Calu3 (cell line): Measurements from ENCODE around the gene GAPVD1. TPM values are rescaled to one million over a fixed set of nuclear protein-coding genes. Genes with fewer than 3 reads are reported as not detected.

Source experiments
- BruUV-seq: library from RNA; stranded (reverse); fragments of 400-500 nt; replicated peaks from 2 replicates; lab custom pipeline; 2021; lab: Mats Ljungman, UMichigan
- CTCF ChIA-PET: fragments of 300-600 bp; sonication (Branson Sonifier 250); formaldehyde crosslinking; loops from one replicate; lab custom pipeline; 2022; ENCODE audit warnings: antibody characterized with exemption; lab: Charles Lee
- DNase-seq: peaks from one replicate; pipeline ENCODE4 v3.0.0; 2022
- H3K27ac Mint-ChIP-seq: one replicate; pipeline ENCODE4 v1.8.0; 2022; ENCODE audit warnings: mixed read lengths; ENCODE audit not compliant: unreplicated experiment
- H3K27me3 Mint-ChIP-seq: one replicate; pipeline ENCODE4 v1.8.0; 2022; ENCODE audit warnings: mixed read lengths; ENCODE audit not compliant: unreplicated experiment
- H3K36me3 Mint-ChIP-seq: one replicate; pipeline ENCODE4 v1.8.0; 2022; ENCODE audit warnings: mild to moderate bottlenecking, moderate library complexity, mixed read lengths; ENCODE audit not compliant: insufficient read depth, unreplicated experiment
- H3K4me1 Mint-ChIP-seq: one replicate; pipeline ENCODE4 v1.8.0; 2022; ENCODE audit warnings: mild to moderate bottlenecking, low read depth, mixed read lengths; ENCODE audit not compliant: unreplicated experiment
- H3K4me3 Mint-ChIP-seq: one replicate; pipeline ENCODE4 v1.8.0; 2022; ENCODE audit warnings: mild to moderate bottlenecking, low read depth, moderate library complexity, mixed read lengths; ENCODE audit not compliant: unreplicated experiment
- H3K9me3 Mint-ChIP-seq: one replicate; pipeline ENCODE4 v1.8.0; 2022; ENCODE audit warnings: low read depth, mixed read lengths; ENCODE audit not compliant: unreplicated experiment
- intact Hi-C: fragments of 100-400 bp; cut with micrococcal nuclease; formaldehyde crosslinking; loops from one replicate; pipeline ENCODE4 v1.10.0; 2022; ENCODE audit not compliant: unreplicated experiment
- total RNA-seq: library from RNA; stranded (reverse); gene quantifications from 2 replicates; pipeline ENCODE4 v1.2.3, GENCODE V29; 2022
- TF ChIP-seq, protein P1 (sequence below): fragments of 200-600 bp; IDR thresholded peaks from one replicate; pipeline ENCODE4 v1.8.0; 2022; ENCODE audit warnings: antibody characterized with exemption; ENCODE audit not compliant: unreplicated experiment

Gene GAPVD1
- total RNA-seq, 1 experiment from 2014 or later = 32.6 TPM

DNA sequence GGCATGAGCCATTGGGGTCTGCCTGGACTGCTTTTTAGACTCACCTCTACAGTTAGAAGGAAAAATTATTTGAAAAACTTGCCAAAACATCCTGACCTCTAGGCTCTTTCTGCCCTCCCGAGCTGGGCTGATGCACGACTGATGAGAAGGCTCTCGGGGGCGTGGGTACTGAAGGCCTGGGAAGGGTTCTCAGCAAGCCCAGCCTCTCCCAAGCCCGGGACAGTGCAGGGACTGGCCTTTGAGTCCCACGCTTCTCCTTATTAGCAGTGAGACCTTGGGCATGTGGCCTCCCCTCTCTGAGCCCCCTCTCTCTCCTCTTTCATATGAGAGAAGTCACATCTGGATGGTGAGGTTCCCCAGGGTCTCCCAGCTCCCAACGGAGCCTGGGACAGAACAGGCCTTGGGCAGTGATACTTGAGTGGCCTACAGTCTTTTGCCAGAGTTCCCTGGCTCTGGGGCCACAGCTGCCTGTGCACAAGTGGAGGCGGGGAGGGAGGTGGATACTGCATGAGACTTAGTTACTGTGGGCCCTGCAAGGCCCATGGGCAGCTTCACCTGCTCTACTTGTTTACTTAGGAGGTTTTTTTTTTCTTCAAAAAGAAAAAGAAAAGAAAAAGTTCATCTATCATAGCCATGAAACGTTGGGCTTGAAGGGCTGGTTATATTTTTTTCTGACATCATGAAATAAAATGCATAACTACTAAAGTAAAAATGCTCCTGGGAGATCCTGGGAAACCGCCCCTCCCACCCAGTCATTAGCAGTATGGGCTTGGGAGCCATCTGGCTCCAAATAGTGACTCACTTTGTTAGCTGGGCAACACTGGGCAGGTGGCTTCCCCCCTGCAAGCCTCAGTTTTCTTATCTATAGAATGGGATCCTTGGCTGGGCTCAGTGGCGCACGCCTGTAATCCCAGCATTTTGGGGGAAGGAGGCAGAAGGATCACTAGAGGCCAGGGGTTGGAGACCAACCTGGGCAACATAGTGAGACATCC is 139.4 kb downstream of the GAPVD1 start:
- Mint-ChIP-seq H3K4me1 (peaks cover 3% of the 10 kb centered on the region), H3K4me3 (no peak overlapping the region), H3K36me3 (no peaks in the 10 kb centered on the region), H3K9me3 (no peaks in the 10 kb centered on the region), H3K27me3 (no peaks in the 10 kb centered on the region), H3K27ac (no peak overlapping the region)
- CTCF ChIA-PET = no interaction called here
- BruUV-seq = no TSS peak
- no peak for DNase-seq
- TF ChIP-seq, protein P1, sequence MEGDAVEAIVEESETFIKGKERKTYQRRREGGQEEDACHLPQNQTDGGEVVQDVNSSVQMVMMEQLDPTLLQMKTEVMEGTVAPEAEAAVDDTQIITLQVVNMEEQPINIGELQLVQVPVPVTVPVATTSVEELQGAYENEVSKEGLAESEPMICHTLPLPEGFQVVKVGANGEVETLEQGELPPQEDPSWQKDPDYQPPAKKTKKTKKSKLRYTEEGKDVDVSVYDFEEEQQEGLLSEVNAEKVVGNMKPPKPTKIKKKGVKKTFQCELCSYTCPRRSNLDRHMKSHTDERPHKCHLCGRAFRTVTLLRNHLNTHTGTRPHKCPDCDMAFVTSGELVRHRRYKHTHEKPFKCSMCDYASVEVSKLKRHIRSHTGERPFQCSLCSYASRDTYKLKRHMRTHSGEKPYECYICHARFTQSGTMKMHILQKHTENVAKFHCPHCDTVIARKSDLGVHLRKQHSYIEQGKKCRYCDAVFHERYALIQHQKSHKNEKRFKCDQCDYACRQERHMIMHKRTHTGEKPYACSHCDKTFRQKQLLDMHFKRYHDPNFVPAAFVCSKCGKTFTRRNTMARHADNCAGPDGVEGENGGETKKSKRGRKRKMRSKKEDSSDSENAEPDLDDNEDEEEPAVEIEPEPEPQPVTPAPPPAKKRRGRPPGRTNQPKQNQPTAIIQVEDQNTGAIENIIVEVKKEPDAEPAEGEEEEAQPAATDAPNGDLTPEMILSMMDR = no peak
- intact Hi-C loops = no loop called here

- no TSS peak for BruUV-seq
- CTCF ChIA-PET = no interaction called here
- Mint-ChIP-seq H3K27ac (no peak overlapping the region), H3K27me3 (peaks cover 8% of the 10 kb centered on the region), H3K4me3 (no peak overlapping the region), H3K36me3 (peaks cover 14% of the 10 kb centered on the region), H3K9me3 (peaks cover under 1% of the 10 kb centered on the region), H3K4me1 (peaks cover 21% of the 10 kb centered on the region)
- intact Hi-C loops = loop anchor here (5.0 kb wide), 2 partner anchors 228 to 823 kb away; no protein-coding TSS in a partner anchor
- no peak for DNase-seq
- TF ChIP-seq, protein P1 = no peak
Observed at GRCh38 chr9:125404733-125405132, 143.1 kb downstream of the GAPVD1 start.

DNA sequence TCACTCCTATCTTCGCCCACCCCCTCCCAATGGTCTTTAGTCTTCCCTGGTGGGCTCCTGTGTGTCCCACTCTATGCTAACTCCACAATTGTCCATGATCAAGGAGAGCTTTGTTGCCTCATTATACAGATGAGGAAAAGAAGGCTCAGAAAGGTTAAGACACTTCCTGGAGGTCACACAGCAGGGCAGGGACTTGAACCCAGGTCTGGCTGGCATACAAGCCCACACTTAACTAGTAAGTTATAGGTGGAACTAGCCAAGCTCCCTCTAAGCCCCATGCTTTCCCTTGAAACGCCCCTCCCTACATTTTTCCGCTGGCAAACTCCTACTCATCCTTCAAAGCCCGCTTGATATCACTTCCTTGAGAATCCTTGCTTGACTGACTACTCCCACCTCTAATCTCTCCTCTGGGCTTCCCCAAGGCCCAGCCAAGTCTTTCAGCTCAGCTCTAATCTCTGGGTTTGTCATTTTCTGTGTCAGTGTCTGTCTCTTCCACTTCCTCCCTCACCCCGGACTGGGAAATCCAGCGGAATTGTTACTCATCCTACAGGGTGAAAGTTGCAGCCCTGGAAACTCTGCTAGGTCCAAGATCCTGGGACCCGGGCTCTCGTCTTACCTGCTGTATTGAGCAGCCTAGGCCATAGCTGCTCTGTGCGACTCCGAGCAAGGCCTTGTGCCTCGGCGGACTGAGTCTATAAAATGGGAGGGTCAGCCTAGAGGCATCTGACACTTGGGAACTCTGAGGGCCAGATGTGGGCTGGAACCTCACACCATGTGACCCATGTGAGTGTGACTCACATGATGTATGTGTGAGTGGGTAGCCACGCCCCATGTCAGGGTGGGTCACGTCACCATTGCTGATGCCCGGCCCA is 144.5 kb downstream of the GAPVD1 start:
- intact Hi-C loops = loop anchor here (5.0 kb wide), 2 partner anchors 226 to 821 kb away; no protein-coding TSS in a partner anchor
- TF ChIP-seq, protein P1 = no peak
- Mint-ChIP-seq H3K4me3 (no peak overlapping the region), H3K9me3 (peaks cover 5% of the 10 kb centered on the region), H3K27me3 (peaks cover 23% of the 10 kb centered on the region), H3K4me1 (peaks cover 28% of the 10 kb centered on the region), H3K36me3 (peaks cover 19% of the 10 kb centered on the region), H3K27ac (peak overlapping the region; percentile 70)
- BruUV-seq = no TSS peak
- peak; percentile 16 for DNase-seq
- CTCF ChIA-PET = no interaction called here

- CTCF ChIA-PET = no interaction called here
- Mint-ChIP-seq H3K4me1 (peaks cover 28% of the 10 kb centered on the region), H3K27me3 (peaks cover 28% of the 10 kb centered on the region), H3K4me3 (no peak overlapping the region), H3K9me3 (peaks cover 5% of the 10 kb centered on the region), H3K36me3 (peaks cover 23% of the 10 kb centered on the region), H3K27ac (peak overlapping the region; percentile 70)
- intact Hi-C loops = loop anchor here (5.0 kb wide), 2 partner anchors 226 to 821 kb away; no protein-coding TSS in a partner anchor
- no TSS peak for BruUV-seq
- TF ChIP-seq, protein P1 = no peak
- DNase-seq = no peak
Observed at GRCh38 chr9:125406810-125407087, 145.1 kb downstream of the GAPVD1 start.
